Kidney epithelial cell (primary cell): ENCODE results near the gene FOXP1. TPM values are rescaled to one million over a fixed set of nuclear protein-coding genes. Genes with fewer than 3 reads are reported as not detected.

Source experiments
- DNase-seq: peaks from one replicate; pipeline ENCODE4 v3.0.0-alpha.2; 2010; ENCODE audit warnings: low read depth
- H3K27me3 ChIP-seq: 2 replicates; pipeline ENCODE4 v1.6.0; 2011; ENCODE audit warnings: low read length; ENCODE audit not compliant: control insufficient read depth, insufficient read depth
- H3K36me3 ChIP-seq: 2 replicates; pipeline ENCODE4 v1.5.1; 2011; ENCODE audit warnings: low read length; ENCODE audit not compliant: control insufficient read depth, insufficient read depth
- H3K4me3 ChIP-seq: 2 replicates; pipeline ENCODE4 v1.5.1; 2011; ENCODE audit warnings: low read depth, mild to moderate bottlenecking, control low read depth, low read length
- CTCF ChIP-seq: IDR thresholded peaks from 2 replicates; pipeline ENCODE4 v1.5.1; 2011; ENCODE audit warnings: mild to moderate bottlenecking, moderate library complexity, low read length, control low read depth, inconsistent platforms; ENCODE audit not compliant: insufficient read depth, poor library complexity, severe bottlenecking
- total RNA-seq: library from RNA; depleted of rRNA; stranded (reverse); fragments of >200 nt; gene quantifications from 2 replicates; pipeline ENCODE4 v1.2.3, GENCODE V29; 2015

FOXP1 gene
- total RNA-seq, 1 donor from 2014 or later = 75.0 TPM

- H3K36me3 ChIP-seq = no peaks in the 10 kb centered on the region
- no peak overlapping the region for H3K4me3 ChIP-seq
- no peak for DNase-seq
- no peak for TF ChIP-seq CTCF
- no peaks in the 10 kb centered on the region for H3K27me3 ChIP-seq
Measured at GRCh38 chr3:71317749-71318457, 265.6 kb downstream of the FOXP1 start.

- TF ChIP-seq CTCF = no peak
- H3K36me3 ChIP-seq = no peaks in the 10 kb centered on the region
- no peak overlapping the region for H3K4me3 ChIP-seq
- no peak for DNase-seq
- no peaks in the 10 kb centered on the region for H3K27me3 ChIP-seq
Measured at GRCh38 chr3:71317140-71317539, 266.4 kb downstream of the FOXP1 start.

GRCh38 chr3:71316066-71316777 is 267.3 kb downstream of the FOXP1 start:
- no peaks in the 10 kb centered on the region for H3K27me3 ChIP-seq
- H3K4me3 ChIP-seq = no peak overlapping the region
- TF ChIP-seq CTCF = no peak
- no peaks in the 10 kb centered on the region for H3K36me3 ChIP-seq
- DNase-seq = no peak

GRCh38 chr3:71315431-71315830 is 268.1 kb downstream of the FOXP1 start:
- no peaks in the 10 kb centered on the region for H3K36me3 ChIP-seq
- no peak overlapping the region for H3K4me3 ChIP-seq
- TF ChIP-seq CTCF = no peak
- no peak for DNase-seq
- no peaks in the 10 kb centered on the region for H3K27me3 ChIP-seq

- Histone ChIP-seq H3K27me3 (no peaks in the 10 kb centered on the region), H3K36me3 (no peaks in the 10 kb centered on the region), H3K4me3 (no peak overlapping the region)
- TF ChIP-seq CTCF = no peak
- no peak for DNase-seq
Measured at GRCh38 chr3:71313844-71314243, 269.7 kb downstream of the FOXP1 start.
